Measurements from ENCODE around the gene EPHA5.

EPHA5 gene

GRCh38 chr4:65670331-65671031 lies at the start of gene EPHA5:
TSS of gene EPHA5 (minus strand) at chr4:65670489. CDS start at chr4:65669742, 747 bp downstream.
- peak within 1 kb of the TSS; percentile 35 for H3K4me3 ChIP-seq (ENCODE audit: low read depth, low read length)

- no peak overlapping the region for H3K4me3 ChIP-seq (ENCODE audit: low read depth, low read length)
Measured at GRCh38 chr4:65719635-65720034, 49.3 kb upstream of the EPHA5 start.

DNA sequence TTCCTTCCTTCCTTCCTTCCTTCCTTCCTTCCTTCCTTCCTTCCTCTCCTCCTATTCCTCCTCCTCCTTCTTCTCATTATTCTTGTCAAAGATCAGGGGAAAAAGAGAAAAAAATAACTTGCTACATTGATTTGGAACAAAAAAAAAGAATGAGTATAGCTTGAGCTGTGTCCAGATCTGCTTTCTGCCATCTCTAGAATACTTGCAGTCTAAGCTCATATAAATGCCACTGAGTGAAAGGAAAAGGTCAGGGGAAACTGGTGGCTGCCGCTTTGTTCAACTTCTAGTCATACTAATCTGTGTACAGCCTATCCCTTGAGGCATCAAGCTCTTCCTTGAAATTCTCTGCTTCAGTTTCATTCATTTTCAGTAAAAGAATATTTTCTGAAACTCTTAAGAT lies 28.3 kb upstream of the EPHA5 start:
- no peak overlapping the region for H3K4me3 ChIP-seq (ENCODE audit: low read depth, low read length)

DNA sequence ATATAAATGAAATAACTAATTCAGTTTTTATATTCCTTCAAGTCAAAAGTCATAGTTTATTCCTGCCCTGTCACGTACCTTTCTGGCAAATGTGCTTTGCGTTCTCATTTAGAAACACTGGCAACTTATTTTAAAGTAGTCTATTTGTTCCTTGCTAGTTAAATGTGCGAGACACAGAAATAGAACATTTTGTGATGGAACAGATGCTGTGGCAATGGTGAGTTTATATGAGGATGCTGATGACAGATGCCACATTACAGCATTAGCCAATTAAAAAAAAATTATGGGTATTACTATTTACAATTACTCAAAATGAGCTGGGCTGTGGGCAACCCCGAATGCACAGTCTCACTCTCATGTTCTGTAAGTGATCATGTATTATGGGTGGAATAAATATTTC lies 26.1 kb upstream of the EPHA5 start:
- H3K4me3 ChIP-seq (ENCODE audit: low read depth, low read length): no peak overlapping the region

DNA sequence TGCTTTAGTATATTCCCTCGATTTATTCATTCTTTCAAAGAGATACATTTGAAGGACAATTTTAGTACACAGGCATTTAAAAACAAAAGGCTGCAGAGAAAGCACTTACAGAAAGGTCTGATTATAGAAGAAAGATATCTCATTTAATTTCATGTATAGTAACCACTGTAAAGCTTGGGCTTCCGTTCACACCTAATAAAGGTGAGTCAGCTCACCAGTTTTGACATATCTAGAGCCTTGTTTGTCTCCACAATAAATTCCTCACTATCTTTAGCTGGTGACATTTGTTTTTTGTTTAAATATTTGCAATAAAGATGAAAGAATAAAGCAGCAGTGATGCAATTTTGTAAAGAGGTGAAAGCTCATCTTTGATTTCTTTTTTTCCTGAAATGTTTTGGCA lies 1.1 kb upstream of the EPHA5 start:
- H3K4me3 ChIP-seq (ENCODE audit: low read depth, low read length): no peak overlapping the region

- peak overlapping the region; percentile 35 for H3K4me3 ChIP-seq (ENCODE audit: low read depth, low read length)
Measured at GRCh38 chr4:65670020-65670330, 314 bp downstream of the EPHA5 start.

DNA sequence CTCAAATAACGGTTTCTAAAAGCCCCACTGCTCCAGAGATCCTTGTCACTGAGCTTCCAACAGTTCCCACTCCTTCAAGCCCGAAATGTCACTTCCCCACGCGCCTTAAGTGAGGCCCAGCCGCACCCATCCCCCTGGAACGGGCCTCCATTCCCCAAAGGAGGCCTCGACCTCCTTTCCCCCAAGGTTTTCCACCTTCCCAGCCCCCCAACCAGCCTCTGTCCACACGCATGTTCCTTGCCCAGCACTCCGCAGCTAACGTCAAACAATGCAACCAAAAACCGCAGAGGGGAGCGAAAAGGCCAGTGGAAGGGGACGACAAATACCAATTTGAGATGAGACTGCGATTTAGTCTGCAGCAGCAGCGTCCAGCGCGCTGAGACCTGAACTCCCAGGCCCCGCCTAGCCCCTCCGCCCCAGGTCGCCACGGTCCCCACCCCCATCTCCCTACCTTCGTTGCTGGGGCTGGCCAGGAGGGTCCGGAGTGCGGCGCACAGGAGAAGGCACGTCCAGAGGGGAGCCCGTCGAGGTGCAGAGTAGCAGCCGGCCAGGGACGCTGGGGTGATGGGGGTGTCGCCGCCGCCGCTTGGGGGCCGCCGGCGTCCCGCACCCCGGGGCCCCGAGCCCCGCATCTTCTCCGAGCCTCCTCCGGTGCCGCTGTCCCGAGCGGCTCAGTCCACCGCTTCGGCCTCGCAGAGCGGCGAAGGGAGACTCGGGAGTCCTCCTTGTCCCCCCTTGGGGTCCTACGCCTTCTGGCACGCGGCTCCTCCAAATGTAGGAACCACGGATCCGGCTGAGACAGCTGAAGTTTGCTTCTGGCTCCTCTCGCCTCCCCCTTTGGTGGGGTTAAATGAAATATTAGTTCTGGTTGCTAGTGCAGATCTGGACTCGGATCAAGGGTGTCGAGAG lies 924 bp downstream of the EPHA5 start:
- H3K4me3 ChIP-seq (ENCODE audit: low read depth, low read length): peak overlapping the region; percentile 13

GRCh38 chr4:65668201-65669089 lies 1.8 kb downstream of the EPHA5 start:
- H3K4me3 ChIP-seq (ENCODE audit: low read depth, low read length): peak overlapping the region; percentile 21

DNA sequence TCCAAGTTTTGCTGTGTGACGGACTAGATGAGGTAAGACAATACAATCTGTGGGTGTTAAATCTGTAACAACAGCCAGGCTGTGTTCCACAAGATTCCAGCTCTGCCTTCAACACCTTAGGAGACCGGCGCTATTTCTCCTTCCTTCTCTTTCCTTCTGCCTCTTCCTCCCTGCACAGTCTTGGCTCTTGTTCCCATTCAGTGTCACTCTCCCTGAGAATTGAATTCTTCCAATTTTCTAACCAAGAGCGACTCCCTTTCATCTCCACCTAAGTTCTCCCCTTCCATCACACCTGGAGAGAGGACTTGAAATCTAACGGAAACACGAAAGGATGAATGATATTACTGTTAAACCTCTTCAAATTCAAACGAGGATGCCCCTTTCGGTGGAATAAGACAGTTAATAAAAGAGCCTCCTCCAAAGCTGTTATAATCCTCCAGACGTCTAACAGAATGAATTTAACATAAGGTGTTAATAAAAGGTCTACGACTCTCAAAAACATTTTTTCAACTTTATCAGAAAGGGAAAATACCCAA lies 2.7 kb downstream of the EPHA5 start:
- H3K4me3 ChIP-seq (ENCODE audit: low read depth, low read length): no peak overlapping the region

GRCh38 chr4:65665771-65666523 lies 4.3 kb downstream of the EPHA5 start:
- no peak overlapping the region for H3K4me3 ChIP-seq (ENCODE audit: low read depth, low read length)

DNA sequence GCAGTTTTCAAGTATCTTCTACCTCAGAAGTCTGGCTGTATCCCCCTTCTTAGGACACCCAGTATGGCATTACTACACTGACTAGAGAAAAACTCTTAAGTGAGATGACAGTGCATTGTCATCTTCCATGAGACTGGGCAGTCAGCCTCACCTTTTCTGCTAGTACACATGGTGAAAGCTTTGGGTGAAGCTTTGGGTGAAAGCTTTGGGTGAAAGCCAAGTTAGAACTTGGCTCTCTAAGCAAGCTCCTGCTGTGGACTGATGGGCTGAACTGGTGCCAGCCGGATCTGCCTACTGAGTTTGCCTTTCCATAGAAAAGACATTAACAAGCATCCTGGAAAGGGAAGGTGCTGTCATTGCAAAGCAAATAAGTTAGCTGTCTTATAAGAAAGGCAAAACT lies 8.8 kb downstream of the EPHA5 start:
- H3K4me3 ChIP-seq (ENCODE audit: low read depth, low read length): no peak overlapping the region

DNA sequence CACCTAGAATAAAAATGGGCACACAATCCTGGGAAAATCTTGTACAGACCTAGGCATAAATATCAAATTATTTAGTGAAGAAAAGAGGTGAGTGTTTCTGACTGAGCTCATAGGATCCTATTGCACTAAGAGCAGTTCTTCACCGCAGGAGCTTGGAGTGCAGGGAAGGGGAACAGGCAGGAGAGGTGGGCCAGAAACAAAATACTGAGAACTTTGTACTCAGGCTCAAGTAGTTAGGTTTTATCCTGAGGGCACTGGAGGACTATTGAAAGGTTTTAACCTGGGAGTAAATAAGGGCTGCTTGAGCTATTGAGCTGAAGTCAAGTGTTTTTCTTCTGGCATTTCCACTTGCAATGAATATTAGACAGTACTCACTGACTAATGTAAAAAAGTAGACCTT lies 12.2 kb downstream of the EPHA5 start:
- H3K4me3 ChIP-seq (ENCODE audit: low read depth, low read length): no peak overlapping the region

DNA sequence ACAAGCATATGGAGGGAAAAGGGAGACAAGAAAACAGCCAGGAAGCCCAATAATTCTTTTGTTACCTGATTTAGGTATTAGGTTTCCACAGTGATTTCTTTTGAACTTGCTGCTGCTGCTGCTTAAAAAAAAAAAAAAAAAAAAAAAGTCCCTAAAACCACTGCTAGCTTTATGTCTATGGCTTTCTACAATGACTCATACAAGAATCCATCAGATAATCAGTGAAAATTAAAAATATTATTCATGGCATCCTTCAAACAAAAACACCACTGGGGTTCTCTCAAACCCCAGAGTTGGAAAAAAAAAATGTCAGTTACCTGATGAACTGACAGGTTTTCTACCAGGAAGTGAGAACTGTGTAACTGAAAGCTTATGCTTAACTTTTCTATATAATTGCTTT lies 14.3 kb downstream of the EPHA5 start:
- H3K4me3 ChIP-seq (ENCODE audit: low read depth, low read length): no peak overlapping the region

- no peak overlapping the region for H3K4me3 ChIP-seq (ENCODE audit: low read depth, low read length)
Measured at GRCh38 chr4:65654976-65655375, 15.3 kb downstream of the EPHA5 start.

DNA sequence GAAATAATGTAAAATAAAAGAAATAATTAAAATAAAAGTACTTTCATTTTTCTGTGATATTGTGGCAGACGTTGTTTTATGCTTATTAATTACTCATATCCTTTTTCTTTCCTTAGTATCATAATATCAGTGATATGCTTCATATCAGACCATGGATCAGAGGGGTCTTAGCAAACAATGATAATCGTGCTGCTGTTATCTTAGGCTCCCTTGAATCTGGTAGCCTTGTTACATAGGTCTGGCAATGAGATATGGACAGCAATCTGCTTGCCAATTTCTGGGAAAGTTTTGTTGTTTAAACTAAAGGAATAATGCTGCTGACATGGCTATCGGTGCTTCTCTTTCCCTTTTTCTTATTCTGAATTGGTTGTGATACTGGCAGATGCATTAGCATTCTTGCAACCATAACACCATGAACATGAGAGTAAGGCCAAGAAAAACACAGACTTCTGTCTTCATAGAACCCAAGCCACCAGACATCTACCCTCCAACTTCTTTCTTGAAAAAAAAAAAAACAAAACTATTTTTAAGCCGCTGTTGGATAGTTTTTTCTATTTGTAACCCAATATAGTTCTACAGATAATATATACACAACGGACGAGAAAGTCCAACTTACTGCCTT lies 16.4 kb downstream of the EPHA5 start:
- H3K4me3 ChIP-seq (ENCODE audit: low read depth, low read length): no peak overlapping the region

DNA sequence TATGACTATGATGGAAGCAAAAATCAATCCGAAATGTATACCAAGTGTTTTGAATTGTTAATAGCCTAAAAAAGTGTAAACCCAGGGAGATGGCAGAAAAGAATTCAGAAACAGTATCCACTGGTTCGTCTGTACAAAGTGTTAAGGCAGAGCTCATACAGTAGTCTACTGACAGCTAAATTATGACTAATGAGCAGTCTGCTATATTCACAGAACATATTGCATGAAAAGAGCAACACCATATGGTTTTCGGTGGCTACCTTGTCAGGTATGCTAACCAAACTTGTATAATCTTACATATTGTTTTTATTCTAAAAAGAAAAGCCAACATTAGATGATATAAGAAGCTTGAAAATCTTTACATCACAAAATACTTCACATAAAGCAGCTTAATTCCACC lies 18.5 kb downstream of the EPHA5 start:
- H3K4me3 ChIP-seq (ENCODE audit: low read depth, low read length): no peak overlapping the region

DNA sequence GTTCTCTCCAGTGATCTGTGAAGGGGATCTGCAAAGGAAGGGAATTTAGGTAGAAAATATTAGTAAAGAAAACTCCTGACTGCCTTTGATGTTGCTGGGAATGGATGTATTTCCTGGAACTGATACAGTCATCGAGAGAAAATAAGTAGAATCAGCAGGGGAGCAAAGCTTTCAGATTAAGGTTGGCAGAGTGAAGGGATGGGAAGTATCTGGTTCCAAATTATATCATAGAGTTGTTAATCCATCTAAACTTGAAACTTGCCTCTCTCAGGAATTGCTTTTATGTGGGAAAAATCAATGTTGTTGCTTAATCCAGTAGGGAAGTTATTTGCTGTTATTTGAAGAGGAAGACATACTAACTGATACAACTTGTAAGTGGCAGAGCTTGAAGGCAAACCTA lies 19.3 kb downstream of the EPHA5 start:
- no peak overlapping the region for H3K4me3 ChIP-seq (ENCODE audit: low read depth, low read length)

- no peak overlapping the region for H3K4me3 ChIP-seq (ENCODE audit: low read depth, low read length)
Measured at GRCh38 chr4:65646136-65646535, 24.2 kb downstream of the EPHA5 start.

DNA sequence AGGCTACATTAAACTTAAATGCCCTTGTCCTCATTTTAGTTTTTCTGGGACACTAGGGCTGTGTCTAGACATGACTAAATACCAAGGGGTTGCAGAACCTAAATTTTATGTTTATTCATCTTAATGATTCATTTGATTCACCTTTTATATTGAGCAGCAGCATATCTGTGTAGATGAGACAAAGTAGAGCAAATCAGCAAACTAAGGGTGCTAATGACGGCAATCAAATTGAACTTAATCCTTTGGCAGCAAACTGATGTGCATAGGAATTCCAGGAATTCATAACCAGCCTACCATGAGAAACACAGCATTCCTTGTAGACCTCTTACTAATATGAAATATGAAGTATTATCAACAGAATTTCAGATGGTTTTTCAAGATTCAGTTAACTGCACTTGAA lies 25.1 kb downstream of the EPHA5 start:
- H3K4me3 ChIP-seq (ENCODE audit: low read depth, low read length): no peak overlapping the region
